A549 (cell line): Measurements from ENCODE around the gene PPP1R9B. TPM values are rescaled to one million over a fixed set of nuclear protein-coding genes. Genes with fewer than 3 reads are reported as not detected.
A peak's percentile ranks its signal among the peaks of the same experiment; 100 is the strongest.

Experiments
- ATAC-seq, 2 experiments: fragments of 200-7000 bp in 1 of 2; fragments of >200 bp in 1 of 2; cut with Nextera tagmentation in 1 of 2; cut with Tn5 transposase in 1 of 2; 3 replicates each; pipeline versions ENCODE4 v1.8.0 to v1.9.1; 2018 to 2020; ENCODE audit warnings: mild to moderate bottlenecking in 1 of 2, moderate library complexity in 1 of 2
- CTCF ChIA-PET: fragments of 300-600 bp; sonication (Branson Sonifier 250); formaldehyde crosslinking; extraction: SDS; loops from one replicate; lab custom pipeline; 2021; ENCODE audit warnings: antibody characterized with exemption, inconsistent platforms; lab: Yijun Ruan, JAX
- POLR2A ChIA-PET: fragments of 350-600 bp; formaldehyde crosslinking; extraction: SDS; loops from one replicate; lab custom pipeline; 2021; ENCODE audit warnings: antibody characterized with exemption, inconsistent platforms; lab: Yijun Ruan, JAX
- DNase-seq, 2 experiments: peaks; one replicate each; pipeline versions ENCODE4 v3.0.0 to v3.0.0-alpha.2; 2011 to 2016; ENCODE audit warnings: low read depth in 1 of 2, low spot score in 1 of 2
- FAIRE-seq: peaks from 2 replicates; lab custom pipeline; 2011; peaks lifted over from hg19 to GRCh38; lab: Jason Lieb, UNC
- H3K27ac ChIP-seq, 2 experiments: fragments of >200 bp; sonication (Bioruptor Twin); formaldehyde crosslinking; 3 replicates each; pipeline ENCODE4 v1.5.1; 2016 to 2017
- H3K4me1 ChIP-seq: fragments of >200 bp; sonication (Bioruptor Twin); formaldehyde crosslinking; 3 replicates; pipeline ENCODE4 v1.6.1; 2016
- H3K4me2 ChIP-seq: fragments of >200 bp; sonication (Bioruptor Twin); formaldehyde crosslinking; 3 replicates; pipeline ENCODE4 v1.6.1; 2016
- H3K4me3 ChIP-seq: fragments of >200 bp; sonication (Bioruptor Twin); formaldehyde crosslinking; 3 replicates; pipeline ENCODE4 v1.5.1; 2016
- H3K9me3 ChIP-seq: fragments of >200 bp; sonication (Bioruptor Twin); formaldehyde crosslinking; 3 replicates; pipeline ENCODE4 v1.6.1; 2016
- BCL3 ChIP-seq: fragments of >200 bp; sonication (Bioruptor Twin); formaldehyde crosslinking; IDR thresholded peaks from 3 replicates; pipeline ENCODE4 v1.6.1; 2016
- BHLHE40 ChIP-seq: IDR thresholded peaks from 2 replicates; pipeline ENCODE4 v1.6.1; 2012; ENCODE audit warnings: low read depth, low read length, inconsistent platforms
- CBX2 ChIP-seq: fragments of 200-600 bp; sonication (generic); IDR thresholded peaks from 2 replicates; pipeline ENCODE4 v1.6.1; 2016; ENCODE audit warnings: low read depth, mild to moderate bottlenecking, borderline replicate concordance
- CHD2 ChIP-seq: fragments of 150-350 bp; IDR thresholded peaks from 2 replicates; pipeline ENCODE4 v1.6.1; 2014; ENCODE audit warnings: low read length; ENCODE audit not compliant: partially characterized antibody
- E2F6 ChIP-seq: IDR thresholded peaks from 2 replicates; pipeline ENCODE4 v1.6.1; 2012; ENCODE audit warnings: low read depth, borderline replicate concordance
- EHMT2 ChIP-seq: fragments of 200-600 bp; sonication (generic); IDR thresholded peaks from 2 replicates; pipeline ENCODE4 v1.6.1; 2016; ENCODE audit warnings: antibody characterized with exemption, low read depth, mild to moderate bottlenecking, moderate library complexity
- EP300 ChIP-seq, 2 experiments: fragments of >200 bp; sonication (Bioruptor Twin); formaldehyde crosslinking; IDR thresholded peaks; 2 replicates in 1 of 2; 3 replicates in 1 of 2; pipeline ENCODE4 v1.6.1; 2016 to 2017
- ESRRA ChIP-seq: fragments of 150-350 bp; IDR thresholded peaks from 2 replicates; pipeline ENCODE4 v1.6.1; 2014; ENCODE audit warnings: mild to moderate bottlenecking, low read length, borderline replicate concordance
- FOSL2 ChIP-seq, 2 experiments: fragments of 450-650 bp in 1 of 2; fragments of >200 bp in 1 of 2; sonication (Bioruptor Twin) in 1 of 2; formaldehyde crosslinking; IDR thresholded peaks; 2 replicates each; pipeline versions ENCODE4 v1.5.0 to v1.6.1; 2016 to 2020; ENCODE audit warnings: mild to moderate bottlenecking in 1 of 2, moderate library complexity in 1 of 2
- HES2 ChIP-seq: fragments of >200 bp; sonication (Bioruptor Twin); formaldehyde crosslinking; IDR thresholded peaks from 2 replicates; pipeline ENCODE4 v1.6.1; 2016
- JUNB ChIP-seq: fragments of >200 bp; sonication (Bioruptor Twin); formaldehyde crosslinking; IDR thresholded peaks from 2 replicates; pipeline ENCODE4 v1.6.1; 2016
- KDM5A ChIP-seq: fragments of 200-600 bp; sonication (generic); IDR thresholded peaks from 2 replicates; pipeline ENCODE4 v1.6.1; 2016; ENCODE audit warnings: antibody characterized with exemption, mild to moderate bottlenecking
- MAZ ChIP-seq: fragments of 150-350 bp; IDR thresholded peaks from 2 replicates; pipeline ENCODE4 v1.6.1; 2014; ENCODE audit warnings: antibody characterized with exemption, low read depth, low read length, borderline replicate concordance
- PHF8 ChIP-seq: fragments of 200-600 bp; sonication (generic); IDR thresholded peaks from 2 replicates; pipeline ENCODE4 v1.6.1; 2016; ENCODE audit warnings: low read depth, mild to moderate bottlenecking, antibody characterized with exemption, moderate library complexity, borderline replicate concordance
- RAD21 ChIP-seq, 2 experiments: fragments of >200 bp in 1 of 2; sonication (Bioruptor Twin) in 1 of 2; formaldehyde crosslinking in 1 of 2; IDR thresholded peaks in 1 of 2; conservative IDR thresholded peaks in 1 of 2; 2 replicates in 1 of 2; 3 replicates in 1 of 2; pipeline ENCODE4 v1.6.1; 2012 to 2018; ENCODE audit warnings: inconsistent platforms in 1 of 2
- RARB ChIP-seq: fragments of 250-450 bp; sonication (Bioruptor Pico); IDR thresholded peaks from 2 replicates; pipeline ENCODE4 v1.8.0; 2021; ENCODE audit warnings: mild to moderate bottlenecking, moderate library complexity
- RNF2 ChIP-seq: fragments of 200-600 bp; sonication (generic); IDR thresholded peaks from 2 replicates; pipeline ENCODE4 v1.6.1; 2016; ENCODE audit warnings: low read depth, mild to moderate bottlenecking, antibody characterized with exemption, moderate library complexity, borderline replicate concordance
- SMC3 ChIP-seq: fragments of >200 bp; sonication (Bioruptor Twin); formaldehyde crosslinking; IDR thresholded peaks from 3 replicates; pipeline ENCODE4 v1.6.1; 2018; ENCODE audit warnings: inconsistent platforms
- SREBF2 ChIP-seq: fragments of 450-650 bp; IDR thresholded peaks from 2 replicates; pipeline ENCODE4 v1.6.1; 2014; ENCODE audit warnings: mild to moderate bottlenecking, moderate library complexity
- ZC3H11A ChIP-seq: fragments of 450-650 bp; IDR thresholded peaks from 2 replicates; pipeline ENCODE4 v1.6.1; 2014; ENCODE audit warnings: antibody characterized with exemption, mild to moderate bottlenecking
- ZNF302 ChIP-seq: fragments of 250-450 bp; sonication (Bioruptor Pico); IDR thresholded peaks from 2 replicates; pipeline ENCODE4 v1.9.0; 2021; ENCODE audit warnings: inconsistent platforms, mild to moderate bottlenecking, moderate library complexity
- ZSCAN20 ChIP-seq: fragments of 250-450 bp; sonication (Bioruptor Pico); IDR thresholded peaks from 2 replicates; pipeline ENCODE4 v1.8.0; 2022; ENCODE audit warnings: mild to moderate bottlenecking, moderate library complexity
- WGBS: methylation state at CpG from one replicate; pipeline ENCODE4 v1.1.6; 2017; ENCODE audit errors: missing lambda C conversion rate; 5-methylcytosine and 5-hydroxymethylcytosine counted together
- polyA plus RNA-seq, 4 experiments: library from polyadenylated mRNA; depleted of rRNA in 3 of 4; stranded (reverse); fragments of >200 nt; fragmentation: RNase III in 1 of 4; extraction: RNeasy Plus Mini Kit Qiagen cat#74134 plus additional on column Dnase treatment in 1 of 4; gene quantifications; 2 replicates in 3 of 4; 3 replicates in 1 of 4; pipeline ENCODE4 v1.2.3, GENCODE V29; 2011 to 2017
- TF ChIP-seq, protein P1 (sequence below): fragments of 250-450 bp; sonication (Bioruptor Pico); IDR thresholded peaks from 2 replicates; pipeline ENCODE4 v1.5.0; 2020; ENCODE audit warnings: low read depth, mild to moderate bottlenecking, moderate library complexity
- TF ChIP-seq, protein P2 (sequence below): IDR thresholded peaks from 2 replicates; pipeline ENCODE4 v1.6.1; 2012
- TF ChIP-seq, protein P3 (sequence below): fragments of 150-350 bp; IDR thresholded peaks from 2 replicates; pipeline ENCODE4 v1.6.1; 2014; ENCODE audit warnings: low read depth, mild to moderate bottlenecking, low read length

Gene PPP1R9B
- polyA plus RNA-seq, 2 of the 4 experiments (the other 2 are of a cell fraction) = 22.0 to 40.6 TPM

GRCh38 chr17:50187394-50187725, 36.9 kb upstream of the PPP1R9B start:
- Histone ChIP-seq H3K9me3 (no peaks in the 10 kb centered on the region), H3K27ac (peak overlapping the region in 1 of 2 experiments; percentile 36; a peak in 3 of 6 replicates), H3K4me2 (no peak overlapping the region), H3K4me3 (no peak overlapping the region), H3K4me1 (peaks cover 15% of the 10 kb centered on the region)
- TF ChIP-seq MAZ (no peak), EP300 (IDR thresholded peaks at IDR 0.05) (no peak), RAD21 (conservative IDR thresholded peaks at IDR 0.05 in 1 of 2, IDR thresholded peaks at IDR 0.05 in 1 of 2) (no peak), JUNB (no peak), ZNF302 (no peak), BHLHE40 (no peak)
- POLR2A ChIA-PET = no interaction called here
- no peak for ATAC-seq
- CTCF ChIA-PET = interaction anchor here (0.6 to 22.0 kb wide), 10 partner anchors 10 to 128 kb away, joined by 3 to 817 read pairs (median 4); partner anchors contain the start of genes COL1A1 and SGCA
- WGBS = 70% methylated on average over 4 of the region's 4 CpGs
- no peak for DNase-seq
- FAIRE-seq = no peak

DNA sequence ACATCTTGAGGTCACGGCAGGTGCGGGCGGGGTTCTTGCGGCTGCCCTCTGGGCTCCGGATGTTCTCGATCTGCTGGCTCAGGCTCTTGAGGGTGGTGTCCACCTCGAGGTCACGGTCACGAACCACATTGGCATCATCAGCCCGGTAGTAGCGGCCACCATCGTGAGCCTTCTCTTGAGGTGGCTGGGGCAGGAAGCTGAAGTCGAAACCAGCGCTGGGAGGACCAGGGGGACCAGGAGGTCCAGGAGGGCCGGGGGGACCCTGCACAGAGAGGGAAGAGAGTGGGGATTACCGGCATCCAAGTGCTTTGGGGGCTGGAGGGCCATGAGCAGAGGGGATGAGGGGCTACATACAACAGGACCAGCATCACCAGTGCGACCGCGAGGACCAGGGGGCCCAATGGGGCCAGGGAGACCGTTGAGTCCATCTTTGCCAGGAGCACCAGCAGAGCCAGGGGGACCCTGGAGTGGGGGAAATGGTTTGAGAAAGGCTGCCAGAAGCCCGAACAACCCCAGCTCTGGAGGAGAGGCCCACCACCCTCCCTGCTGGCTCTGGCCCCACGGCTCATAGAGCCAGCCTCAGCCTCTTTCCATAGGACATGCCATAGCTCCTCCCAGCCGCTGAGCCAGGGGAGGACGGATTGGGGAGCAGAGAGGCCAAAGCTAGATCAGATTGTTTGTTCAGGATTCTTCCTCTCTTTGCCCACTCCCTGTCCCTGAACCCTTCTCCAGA, 36.4 kb upstream of the PPP1R9B start:
- no peak overlapping the region; a peak in 2 of 6 replicates for H3K27ac ChIP-seq
- POLR2A ChIA-PET = no interaction called here
- H3K4me2 ChIP-seq = no peak overlapping the region
- TF ChIP-seq RARB (CRISPR knock-in tag) (no peak), HES2 (no peak), ESRRA (no peak), CHD2 (no peak), EHMT2 (no peak), CBX2 (no peak), FOSL2 (IDR thresholded peaks at IDR 0.05) (no peak), FOSL2 (CRISPR knock-in tag; IDR thresholded peaks at IDR 0.05) (no peak)
- TF ChIP-seq, protein P1, sequence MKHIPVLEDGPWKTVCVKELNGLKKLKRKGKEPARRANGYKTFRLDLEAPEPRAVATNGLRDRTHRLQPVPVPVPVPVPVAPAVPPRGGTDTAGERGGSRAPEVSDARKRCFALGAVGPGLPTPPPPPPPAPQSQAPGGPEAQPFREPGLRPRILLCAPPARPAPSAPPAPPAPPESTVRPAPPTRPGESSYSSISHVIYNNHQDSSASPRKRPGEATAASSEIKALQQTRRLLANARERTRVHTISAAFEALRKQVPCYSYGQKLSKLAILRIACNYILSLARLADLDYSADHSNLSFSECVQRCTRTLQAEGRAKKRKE (CRISPR knock-in tag) = no peak
- ATAC-seq = 0 out of 6 replicates have a peak, but pooled peaks of 1 of the 2 experiments have one; percentile 9
- 90% methylated on average over 22 of the region's 24 CpGs for WGBS
- DNase-seq = no peak
- H3K9me3 ChIP-seq = no peaks in the 10 kb centered on the region
- FAIRE-seq = no peak
- CTCF ChIA-PET = interaction anchor here (0.6 to 22.0 kb wide), 6 partner anchors 10 to 129 kb away, joined by 3 to 817 read pairs (median 16); partner anchors contain the start of genes COL1A1 and SGCA
- peaks cover 15% of the 10 kb centered on the region for H3K4me1 ChIP-seq
- H3K4me3 ChIP-seq = no peak overlapping the region

DNA sequence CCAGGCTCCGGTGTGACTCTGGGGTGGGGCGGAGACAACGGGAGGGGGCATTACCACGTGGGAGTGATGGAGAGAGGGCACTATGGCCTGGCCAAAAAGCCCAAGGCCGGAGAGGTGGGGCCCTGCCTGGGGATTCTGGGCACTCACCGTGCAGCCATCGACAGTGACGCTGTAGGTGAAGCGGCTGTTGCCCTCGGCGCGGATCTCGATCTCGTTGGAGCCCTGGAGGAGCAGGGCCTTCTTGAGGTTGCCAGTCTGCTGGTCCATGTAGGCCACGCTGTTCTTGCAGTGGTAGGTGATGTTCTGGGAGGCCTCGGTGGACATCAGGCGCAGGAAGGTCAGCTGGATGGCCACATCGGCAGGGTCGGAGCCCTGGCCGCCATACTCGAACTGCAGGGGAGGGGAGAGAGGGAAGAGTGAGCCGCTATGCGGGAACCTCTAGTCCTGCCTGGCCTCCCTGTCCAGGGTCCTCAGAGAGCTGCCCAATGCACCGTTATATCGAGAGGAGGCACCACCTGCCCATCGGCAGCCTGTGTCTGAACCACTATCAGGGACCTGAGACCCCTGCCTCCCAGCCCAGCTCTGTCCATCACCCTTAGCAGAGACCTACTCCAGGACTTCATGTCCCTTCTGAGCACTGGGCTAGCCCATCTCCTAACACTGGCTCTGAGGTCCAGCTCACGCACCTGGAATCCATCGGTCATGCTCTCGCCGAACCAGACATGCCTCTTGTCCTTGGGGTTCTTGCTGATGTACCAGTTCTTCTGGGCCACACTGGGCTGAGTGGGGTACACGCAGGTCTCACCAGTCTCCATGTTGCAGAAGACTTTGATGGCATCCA, 35.4 kb upstream of the PPP1R9B start:
- H3K9me3 ChIP-seq = no peaks in the 10 kb centered on the region
- peak overlapping the region in 1 of 2 experiments; percentile 48; a peak in 1 of 6 replicates for H3K27ac ChIP-seq
- WGBS = 89% methylated on average over 31 of the region's 31 CpGs
- POLR2A ChIA-PET = no interaction called here
- CTCF ChIA-PET = interaction anchor here (1.0 to 22.0 kb wide), 3 partner anchors 11 to 15 kb away, joined by 4 to 817 read pairs (median 32); partner anchors contain the start of gene SGCA
- FAIRE-seq (no peak), DNase-seq (no peak), ATAC-seq (no peak)
- H3K4me2 ChIP-seq = no peak overlapping the region
- H3K4me3 ChIP-seq = no peak overlapping the region
- peaks cover 15% of the 10 kb centered on the region for H3K4me1 ChIP-seq
- TF ChIP-seq RNF2 (no peak), SREBF2 (no peak), KDM5A (no peak), PHF8 (no peak), BCL3 (no peak), E2F6 (no peak), SMC3 (no peak), ZSCAN20 (no peak), ZC3H11A (no peak)
- TF ChIP-seq, protein P2, sequence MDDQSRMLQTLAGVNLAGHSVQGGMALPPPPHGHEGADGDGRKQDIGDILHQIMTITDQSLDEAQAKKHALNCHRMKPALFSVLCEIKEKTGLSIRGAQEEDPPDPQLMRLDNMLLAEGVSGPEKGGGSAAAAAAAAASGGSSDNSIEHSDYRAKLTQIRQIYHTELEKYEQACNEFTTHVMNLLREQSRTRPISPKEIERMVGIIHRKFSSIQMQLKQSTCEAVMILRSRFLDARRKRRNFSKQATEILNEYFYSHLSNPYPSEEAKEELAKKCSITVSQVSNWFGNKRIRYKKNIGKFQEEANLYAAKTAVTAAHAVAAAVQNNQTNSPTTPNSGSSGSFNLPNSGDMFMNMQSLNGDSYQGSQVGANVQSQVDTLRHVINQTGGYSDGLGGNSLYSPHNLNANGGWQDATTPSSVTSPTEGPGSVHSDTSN = no peak
- TF ChIP-seq, protein P3, sequence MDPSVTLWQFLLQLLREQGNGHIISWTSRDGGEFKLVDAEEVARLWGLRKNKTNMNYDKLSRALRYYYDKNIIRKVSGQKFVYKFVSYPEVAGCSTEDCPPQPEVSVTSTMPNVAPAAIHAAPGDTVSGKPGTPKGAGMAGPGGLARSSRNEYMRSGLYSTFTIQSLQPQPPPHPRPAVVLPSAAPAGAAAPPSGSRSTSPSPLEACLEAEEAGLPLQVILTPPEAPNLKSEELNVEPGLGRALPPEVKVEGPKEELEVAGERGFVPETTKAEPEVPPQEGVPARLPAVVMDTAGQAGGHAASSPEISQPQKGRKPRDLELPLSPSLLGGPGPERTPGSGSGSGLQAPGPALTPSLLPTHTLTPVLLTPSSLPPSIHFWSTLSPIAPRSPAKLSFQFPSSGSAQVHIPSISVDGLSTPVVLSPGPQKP = no peak
